KMS-11 (cell line): Measurements from ENCODE around the gene FSIP1.
A peak's percentile ranks its signal among the peaks of the same experiment; 100 is the strongest.

Source experiments
- H2AFZ ChIP-seq: fragments of 200-600 bp; sonication (generic); 2 replicates; pipeline ENCODE4 v1.6.1; 2016; ENCODE audit warnings: antibody characterized with exemption, mixed run types, low read depth
- H3K27ac ChIP-seq: fragments of 200-600 bp; sonication (generic); 2 replicates; pipeline ENCODE4 v1.6.1; 2016; ENCODE audit warnings: mild to moderate bottlenecking, mixed run types
- H3K27me3 ChIP-seq: fragments of 200-600 bp; sonication (generic); 2 replicates; pipeline ENCODE4 v1.6.1; 2017; ENCODE audit warnings: mild to moderate bottlenecking, low read depth, mixed run types, moderate library complexity; ENCODE audit not compliant: insufficient read depth
- H3K36me3 ChIP-seq: fragments of 200-600 bp; sonication (generic); 2 replicates; pipeline ENCODE4 v1.6.1; 2017; ENCODE audit warnings: mild to moderate bottlenecking, mixed run types; ENCODE audit not compliant: insufficient read depth
- H3K4me1 ChIP-seq: fragments of 200-600 bp; sonication (generic); 2 replicates; pipeline ENCODE4 v1.6.1; 2016; ENCODE audit warnings: mild to moderate bottlenecking, low read depth, mixed run types; ENCODE audit not compliant: poor library complexity, severe bottlenecking
- H3K4me2 ChIP-seq: fragments of 200-600 bp; sonication (generic); 2 replicates; pipeline ENCODE4 v1.7.0; 2016; ENCODE audit warnings: mild to moderate bottlenecking, mixed run types
- H3K4me3 ChIP-seq: fragments of 200-600 bp; sonication (generic); IDR thresholded peaks from 2 replicates; pipeline ENCODE4 v1.6.1; 2017; ENCODE audit warnings: low read depth, low read length, mixed read lengths; ENCODE audit not compliant: insufficient read depth
- H3K79me2 ChIP-seq: fragments of 200-600 bp; sonication (generic); 2 replicates; pipeline ENCODE4 v1.6.1; 2016; ENCODE audit warnings: low read depth, mixed run types; ENCODE audit not compliant: insufficient read depth
- H3K9ac ChIP-seq: fragments of 200-600 bp; sonication (generic); 2 replicates; pipeline ENCODE4 v1.6.1; 2016; ENCODE audit warnings: mild to moderate bottlenecking, mixed run types
- H4K20me1 ChIP-seq: fragments of 200-600 bp; sonication (generic); 2 replicates; pipeline ENCODE4 v1.6.1; 2016; ENCODE audit warnings: mild to moderate bottlenecking, mixed run types; ENCODE audit not compliant: insufficient read depth
- TF ChIP-seq, protein P1 (sequence below): fragments of 200-600 bp; sonication (generic); conservative IDR thresholded peaks from 2 replicates; pipeline ENCODE4 v1.6.1; 2017; ENCODE audit warnings: low read depth, mild to moderate bottlenecking, antibody characterized with exemption, low read length, moderate library complexity, mixed read lengths

Gene FSIP1

DNA sequence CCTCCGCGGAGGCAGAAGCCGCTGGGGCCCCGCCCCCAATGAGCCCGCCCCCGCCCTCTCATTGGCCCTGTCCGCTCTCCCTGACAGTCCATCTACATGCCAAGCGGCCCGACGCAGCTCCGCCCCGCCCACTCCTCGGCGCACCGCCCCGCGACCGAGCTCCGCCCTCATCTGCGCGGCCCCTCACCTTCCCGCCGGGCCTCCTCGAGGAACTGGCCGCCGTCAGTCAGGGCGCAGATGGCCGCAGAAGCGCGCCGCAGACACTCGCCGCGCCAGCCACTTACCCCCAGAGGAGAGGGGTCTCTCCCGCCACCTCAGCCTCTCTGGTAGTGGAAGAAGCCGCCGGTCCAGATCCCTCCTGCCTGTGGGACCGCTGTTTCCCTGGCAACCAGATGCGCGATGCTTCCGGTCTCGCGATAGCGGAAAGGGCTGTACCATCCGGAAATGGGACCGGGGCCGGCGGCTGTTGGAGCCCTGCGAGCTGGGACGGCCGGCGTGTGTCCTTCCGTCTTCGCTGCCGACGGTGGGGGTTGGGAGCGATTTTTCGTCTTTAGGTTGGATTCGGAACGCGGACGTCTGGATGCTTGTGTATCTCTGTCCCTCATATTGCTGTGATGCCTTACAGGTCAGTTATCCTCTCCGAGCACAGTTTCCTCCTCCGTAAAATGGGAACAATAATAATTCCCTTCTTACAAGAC, at the start of gene FSIP1:
TSS of gene FSIP1 (minus strand) at position 401 of the 698 bp plus-strand sequence. CDS start 6,317 bp downstream, outside the sequence.
- H3K27ac ChIP-seq: peak within 1 kb of the TSS; percentile 46
- H3K4me1 ChIP-seq: peaks cover 25% of the 10 kb centered on the region
- H3K9ac ChIP-seq: peak within 1 kb of the TSS; percentile 70
- no peaks in the 10 kb centered on the region for H3K36me3 ChIP-seq
- H3K4me3 ChIP-seq: no peak within 1 kb of the TSS
- peak within 1 kb of the TSS; percentile 76 for H3K4me2 ChIP-seq
- peaks cover 8% of the 10 kb centered on the region; the same call in 1 of the 2 replicates for H3K79me2 ChIP-seq
- no peaks in the 10 kb centered on the region for H3K27me3 ChIP-seq
- H2AFZ ChIP-seq: peak within 1 kb of the TSS; percentile 87
- no peaks in the 10 kb centered on the region for H4K20me1 ChIP-seq
- TF ChIP-seq, protein P1, sequence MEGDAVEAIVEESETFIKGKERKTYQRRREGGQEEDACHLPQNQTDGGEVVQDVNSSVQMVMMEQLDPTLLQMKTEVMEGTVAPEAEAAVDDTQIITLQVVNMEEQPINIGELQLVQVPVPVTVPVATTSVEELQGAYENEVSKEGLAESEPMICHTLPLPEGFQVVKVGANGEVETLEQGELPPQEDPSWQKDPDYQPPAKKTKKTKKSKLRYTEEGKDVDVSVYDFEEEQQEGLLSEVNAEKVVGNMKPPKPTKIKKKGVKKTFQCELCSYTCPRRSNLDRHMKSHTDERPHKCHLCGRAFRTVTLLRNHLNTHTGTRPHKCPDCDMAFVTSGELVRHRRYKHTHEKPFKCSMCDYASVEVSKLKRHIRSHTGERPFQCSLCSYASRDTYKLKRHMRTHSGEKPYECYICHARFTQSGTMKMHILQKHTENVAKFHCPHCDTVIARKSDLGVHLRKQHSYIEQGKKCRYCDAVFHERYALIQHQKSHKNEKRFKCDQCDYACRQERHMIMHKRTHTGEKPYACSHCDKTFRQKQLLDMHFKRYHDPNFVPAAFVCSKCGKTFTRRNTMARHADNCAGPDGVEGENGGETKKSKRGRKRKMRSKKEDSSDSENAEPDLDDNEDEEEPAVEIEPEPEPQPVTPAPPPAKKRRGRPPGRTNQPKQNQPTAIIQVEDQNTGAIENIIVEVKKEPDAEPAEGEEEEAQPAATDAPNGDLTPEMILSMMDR: no peak

DNA sequence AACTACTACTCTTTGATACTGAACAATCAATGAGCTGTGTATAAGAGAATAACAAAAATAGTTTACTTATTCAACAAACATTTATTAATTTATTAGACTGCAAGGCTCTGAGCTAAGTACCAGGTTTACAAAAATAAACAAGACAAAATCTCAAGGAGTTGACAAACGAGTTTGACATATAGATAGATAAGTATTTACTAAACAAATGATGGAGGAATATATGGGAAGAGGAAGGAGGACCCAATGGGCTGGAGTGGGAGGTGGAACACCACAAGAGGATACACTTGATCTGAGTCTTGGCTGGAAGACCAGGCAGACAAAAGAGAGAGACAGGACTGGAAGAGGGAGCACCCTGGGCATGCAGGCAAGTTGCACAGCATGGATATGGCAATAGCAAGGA, 47.5 kb upstream of the FSIP1 start:
- Histone ChIP-seq H3K36me3 (no peaks in the 10 kb centered on the region), H4K20me1 (no peaks in the 10 kb centered on the region), H3K27me3 (no peaks in the 10 kb centered on the region), H2AFZ (no peak overlapping the region), H3K4me2 (no peak overlapping the region), H3K9ac (no peak overlapping the region), H3K4me1 (no peaks in the 10 kb centered on the region), H3K79me2 (no peaks in the 10 kb centered on the region), H3K4me3 (no peak overlapping the region), H3K27ac (no peak overlapping the region)
- TF ChIP-seq, protein P1: no peak

DNA sequence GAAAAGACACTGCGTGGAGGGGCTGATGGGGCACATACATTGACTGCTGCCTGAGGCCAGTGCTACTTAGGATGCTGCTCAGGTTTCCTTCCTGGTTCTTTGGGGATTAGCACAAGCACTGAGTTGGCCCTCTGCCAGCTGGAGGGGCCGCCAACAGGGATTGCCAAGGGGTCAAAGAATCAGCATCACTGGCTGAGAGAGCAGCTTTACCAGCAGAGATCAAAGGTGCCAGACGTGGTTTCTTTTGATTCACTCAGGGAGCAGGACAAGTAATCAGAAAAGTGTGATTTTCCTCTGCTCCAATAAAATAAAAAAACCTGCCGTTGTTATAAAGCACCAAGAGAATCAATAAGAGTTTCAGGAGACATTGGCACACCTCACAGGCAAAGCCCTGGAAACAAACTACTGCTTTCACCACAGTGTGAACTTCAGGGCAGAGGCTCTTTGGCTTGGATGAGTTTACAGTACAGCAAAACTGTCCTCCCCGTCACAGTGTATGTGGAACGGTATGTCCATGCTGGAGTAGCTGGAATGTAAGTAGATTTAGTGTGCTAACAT, 45.8 kb upstream of the FSIP1 start:
- Histone ChIP-seq H3K9ac (no peak overlapping the region), H3K36me3 (no peaks in the 10 kb centered on the region), H3K4me1 (no peaks in the 10 kb centered on the region), H4K20me1 (no peaks in the 10 kb centered on the region), H3K4me2 (no peak overlapping the region), H3K27me3 (no peaks in the 10 kb centered on the region), H3K4me3 (no peak overlapping the region), H3K27ac (no peak overlapping the region), H2AFZ (no peak overlapping the region), H3K79me2 (no peaks in the 10 kb centered on the region)
- TF ChIP-seq, protein P1: no peak

DNA sequence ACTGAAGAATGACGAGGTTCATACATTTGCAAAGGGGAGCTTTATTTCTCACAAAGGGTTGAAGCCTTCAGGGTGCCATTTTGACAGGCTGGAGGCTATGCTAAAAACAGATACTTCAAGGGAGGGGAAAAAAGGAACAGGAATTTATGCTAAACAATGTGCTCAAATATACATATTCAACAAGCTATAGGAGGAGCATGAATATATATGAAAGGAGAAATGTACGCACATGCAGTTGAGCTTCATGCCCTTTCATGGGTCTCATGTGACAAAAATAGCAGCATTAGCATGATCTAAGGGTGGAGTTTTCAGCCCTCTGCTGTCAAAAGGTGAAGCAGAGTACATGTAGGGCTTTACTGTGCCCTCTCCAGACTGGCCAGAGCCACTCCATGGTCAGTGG, 44.3 kb upstream of the FSIP1 start:
- TF ChIP-seq, protein P1: no peak
- Histone ChIP-seq H4K20me1 (no peaks in the 10 kb centered on the region), H3K4me2 (no peak overlapping the region), H3K27ac (no peak overlapping the region), H3K4me3 (no peak overlapping the region), H3K4me1 (no peaks in the 10 kb centered on the region), H3K9ac (no peak overlapping the region), H3K27me3 (no peaks in the 10 kb centered on the region), H3K79me2 (no peaks in the 10 kb centered on the region), H2AFZ (no peak overlapping the region), H3K36me3 (no peaks in the 10 kb centered on the region)
